Measurements from ENCODE around the gene CD2AP.
A peak's percentile ranks its signal among the peaks of the same experiment; 100 is the strongest.

DNA sequence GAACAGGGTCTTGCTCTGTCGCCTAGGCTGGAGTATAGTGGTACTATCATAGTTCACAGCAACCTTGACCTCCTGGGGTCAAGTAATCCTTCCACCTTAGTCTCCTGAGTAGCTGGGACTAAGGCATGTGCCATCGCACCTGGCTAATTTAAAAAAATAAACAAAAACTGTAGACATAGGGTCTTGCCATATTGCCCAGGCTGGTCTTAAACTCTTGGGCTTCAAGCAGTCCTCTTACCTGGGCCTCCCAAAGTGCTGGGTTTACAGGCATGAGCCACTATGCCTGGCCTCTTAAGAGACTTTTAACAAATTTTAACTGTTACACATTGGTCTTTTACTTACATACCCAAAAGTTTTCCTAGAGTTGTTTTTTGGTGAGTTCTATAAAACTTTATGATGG lies 12.4 kb downstream of the CD2AP start:
- TF ChIP-seq, protein P1, sequence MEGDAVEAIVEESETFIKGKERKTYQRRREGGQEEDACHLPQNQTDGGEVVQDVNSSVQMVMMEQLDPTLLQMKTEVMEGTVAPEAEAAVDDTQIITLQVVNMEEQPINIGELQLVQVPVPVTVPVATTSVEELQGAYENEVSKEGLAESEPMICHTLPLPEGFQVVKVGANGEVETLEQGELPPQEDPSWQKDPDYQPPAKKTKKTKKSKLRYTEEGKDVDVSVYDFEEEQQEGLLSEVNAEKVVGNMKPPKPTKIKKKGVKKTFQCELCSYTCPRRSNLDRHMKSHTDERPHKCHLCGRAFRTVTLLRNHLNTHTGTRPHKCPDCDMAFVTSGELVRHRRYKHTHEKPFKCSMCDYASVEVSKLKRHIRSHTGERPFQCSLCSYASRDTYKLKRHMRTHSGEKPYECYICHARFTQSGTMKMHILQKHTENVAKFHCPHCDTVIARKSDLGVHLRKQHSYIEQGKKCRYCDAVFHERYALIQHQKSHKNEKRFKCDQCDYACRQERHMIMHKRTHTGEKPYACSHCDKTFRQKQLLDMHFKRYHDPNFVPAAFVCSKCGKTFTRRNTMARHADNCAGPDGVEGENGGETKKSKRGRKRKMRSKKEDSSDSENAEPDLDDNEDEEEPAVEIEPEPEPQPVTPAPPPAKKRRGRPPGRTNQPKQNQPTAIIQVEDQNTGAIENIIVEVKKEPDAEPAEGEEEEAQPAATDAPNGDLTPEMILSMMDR (IDR thresholded peaks at IDR 0.05; ENCODE audit: control extremely low read depth in 1 of 3, insufficient read depth in 1 of 3, low read depth in 1 of 3, low read length in 3 of 3): no peak
- no peak for TF ChIP-seq ZNF274 (IDR thresholded peaks at IDR 0.05; ENCODE audit: borderline replicate concordance, extremely low read depth, low read length)
- TF ChIP-seq, protein P2, sequence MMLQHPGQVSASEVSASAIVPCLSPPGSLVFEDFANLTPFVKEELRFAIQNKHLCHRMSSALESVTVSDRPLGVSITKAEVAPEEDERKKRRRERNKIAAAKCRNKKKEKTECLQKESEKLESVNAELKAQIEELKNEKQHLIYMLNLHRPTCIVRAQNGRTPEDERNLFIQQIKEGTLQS (IDR thresholded peaks at IDR 0.05; ENCODE audit: insufficient read depth, low read depth, low read length): no peak
- no peak for TF ChIP-seq RAD21 (IDR thresholded peaks at IDR 0.05 in 1 of 2, conservative IDR thresholded peaks at IDR 0.05 in 1 of 2; ENCODE audit: low read depth in 2 of 2, low read length in 2 of 2)
- TF ChIP-seq SP4 (IDR thresholded peaks at IDR 0.05; ENCODE audit: low read length): no peak
- TF ChIP-seq, protein P3, sequence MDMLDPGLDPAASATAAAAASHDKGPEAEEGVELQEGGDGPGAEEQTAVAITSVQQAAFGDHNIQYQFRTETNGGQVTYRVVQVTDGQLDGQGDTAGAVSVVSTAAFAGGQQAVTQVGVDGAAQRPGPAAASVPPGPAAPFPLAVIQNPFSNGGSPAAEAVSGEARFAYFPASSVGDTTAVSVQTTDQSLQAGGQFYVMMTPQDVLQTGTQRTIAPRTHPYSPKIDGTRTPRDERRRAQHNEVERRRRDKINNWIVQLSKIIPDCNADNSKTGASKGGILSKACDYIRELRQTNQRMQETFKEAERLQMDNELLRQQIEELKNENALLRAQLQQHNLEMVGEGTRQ (IDR thresholded peaks at IDR 0.05; ENCODE audit: low read length): no peak
- TF ChIP-seq SAP30 (IDR thresholded peaks at IDR 0.05; ENCODE audit: insufficient read depth, insufficient replicate concordance, low read length): no peak
- TF ChIP-seq EZH2 (IDR thresholded peaks at IDR 0.05; ENCODE audit: low read depth, low read length, severe bottlenecking): no peak
- no peak for TF ChIP-seq TEAD4 (IDR thresholded peaks at IDR 0.05; ENCODE audit: low read depth, low read length)
- 0 out of 2 replicates have a peak, but pooled peaks have one; percentile 16 for TF ChIP-seq KDM1A (IDR thresholded peaks at IDR 0.05; ENCODE audit: borderline replicate concordance, low read length)
